HUDEP-2 (cell line): ENCODE measurements around the gene MYOF.
"Not testable (repeated sequence)": the region's sequence is repeated elsewhere in the genome, so short reads cannot be mapped to it uniquely, and the experiment has no call there.

Source experiments
- DNase-seq, 76 experiments: peaks; one replicate each; lab custom pipeline; 2025; ENCODE audit not compliant: unreplicated experiment in 76 of 76; lab: John Stamatoyannopoulos, UW

MYOF gene

DNA sequence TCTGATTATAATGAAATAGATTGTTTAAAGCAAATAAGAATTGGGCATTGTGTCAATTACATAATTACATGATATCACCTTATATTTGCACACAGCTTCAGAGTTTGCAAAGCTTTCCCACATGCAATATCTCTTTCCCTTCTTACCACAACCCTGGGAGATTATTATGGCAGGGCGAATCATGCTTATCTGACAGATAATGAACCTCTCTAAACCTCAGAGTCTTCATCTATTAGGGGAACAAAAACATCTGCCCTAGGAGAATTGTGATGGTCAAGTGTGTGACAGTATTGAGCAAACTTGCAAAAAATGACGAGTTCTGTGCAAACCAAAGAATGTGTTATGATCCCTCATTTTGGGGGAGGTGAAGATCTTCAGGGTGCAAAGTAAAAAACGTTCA is 90.0 kb downstream of the MYOF start:
- no peak for DNase-seq

DNA sequence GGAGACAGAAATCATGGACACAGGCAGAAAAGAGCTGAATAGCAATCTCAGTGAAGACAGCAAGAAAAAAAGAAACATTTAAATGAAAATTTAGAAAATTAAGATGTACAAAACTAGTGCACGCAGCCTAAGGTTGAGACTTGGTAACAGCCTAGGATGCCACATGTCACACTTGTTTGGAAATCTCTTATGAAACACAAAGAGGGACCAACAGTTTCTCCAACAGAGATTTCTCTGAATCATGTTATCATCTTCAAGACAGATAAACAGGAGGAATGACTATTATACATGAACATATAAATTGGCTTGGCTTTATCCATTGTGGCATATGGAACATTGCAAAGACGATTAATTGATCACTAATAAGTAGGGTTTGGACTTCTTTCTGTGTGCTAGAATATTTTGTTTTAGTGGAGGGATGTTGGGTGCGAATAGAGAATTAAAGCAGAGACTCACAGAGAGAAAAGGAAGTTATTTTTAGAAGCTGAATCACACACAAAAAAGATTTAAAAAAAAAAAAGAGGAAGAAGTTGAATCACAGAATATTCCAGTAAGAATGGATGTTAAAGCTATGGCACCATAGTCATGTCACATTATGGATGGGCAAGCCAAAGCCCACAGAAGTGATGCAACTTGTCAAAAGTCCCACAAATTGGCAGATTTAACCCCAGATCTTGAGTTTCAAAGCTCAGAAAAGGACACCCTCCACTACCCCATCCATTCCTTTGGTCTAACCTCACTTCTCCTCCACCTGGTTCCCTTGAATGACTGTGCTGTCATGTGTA is 91.6 kb downstream of the MYOF start:
- no peak for DNase-seq

DNA sequence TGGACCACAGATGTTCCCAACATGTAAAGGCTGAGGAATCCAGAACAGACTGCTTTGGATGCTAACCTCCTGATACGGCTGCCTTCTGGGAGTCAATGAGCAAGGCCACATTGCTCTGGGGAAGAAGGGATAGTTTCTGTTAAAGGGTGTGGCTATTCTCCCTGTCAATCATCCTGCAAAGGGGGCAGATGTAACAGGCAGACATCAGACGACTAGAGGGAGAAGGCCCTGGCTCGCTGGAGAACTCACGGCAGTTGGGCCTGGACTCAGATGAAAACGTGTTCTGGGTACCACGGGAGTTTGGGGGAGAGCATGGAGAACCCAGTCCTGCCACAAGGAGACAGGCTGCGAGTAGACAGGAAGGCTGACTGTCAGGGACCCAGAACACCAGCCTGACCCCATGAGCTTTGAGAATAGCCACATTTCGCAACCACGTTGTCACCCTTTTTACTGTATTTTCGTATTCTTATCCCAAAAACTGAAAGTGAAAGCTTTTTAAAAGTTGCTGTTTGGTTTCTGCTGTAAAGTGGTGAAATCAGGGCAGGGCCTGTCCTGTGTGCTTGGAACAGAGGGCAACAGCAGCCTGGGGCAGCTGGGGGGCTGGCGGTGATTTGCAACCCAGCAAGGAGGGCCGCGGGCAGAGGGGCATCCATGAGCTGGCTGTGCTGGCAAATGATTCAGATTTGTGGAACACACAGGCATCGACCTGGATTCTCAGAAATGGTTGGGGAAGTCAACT is 95.3 kb downstream of the MYOF start:
- no peak for DNase-seq

DNA sequence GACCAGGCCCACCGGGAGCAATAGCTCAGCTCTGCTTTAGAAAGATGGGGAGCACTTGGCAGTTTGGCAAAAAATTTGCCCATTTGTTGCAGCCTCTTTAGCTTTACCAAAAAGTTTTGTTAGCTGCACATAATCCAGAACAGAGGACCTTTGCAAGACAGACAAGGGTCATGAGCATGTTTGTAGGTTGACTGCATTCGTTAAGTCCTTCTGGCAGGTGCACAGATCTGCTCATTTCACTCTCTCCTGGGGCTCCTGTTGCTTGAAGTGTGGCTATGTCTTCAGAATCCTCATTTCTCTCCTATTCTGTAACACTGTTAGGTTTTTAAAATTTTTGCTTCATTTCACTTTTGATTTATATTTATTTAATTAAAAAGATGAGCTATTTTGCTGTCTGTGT is 96.8 kb downstream of the MYOF start:
- DNase-seq, result no peak

DNA sequence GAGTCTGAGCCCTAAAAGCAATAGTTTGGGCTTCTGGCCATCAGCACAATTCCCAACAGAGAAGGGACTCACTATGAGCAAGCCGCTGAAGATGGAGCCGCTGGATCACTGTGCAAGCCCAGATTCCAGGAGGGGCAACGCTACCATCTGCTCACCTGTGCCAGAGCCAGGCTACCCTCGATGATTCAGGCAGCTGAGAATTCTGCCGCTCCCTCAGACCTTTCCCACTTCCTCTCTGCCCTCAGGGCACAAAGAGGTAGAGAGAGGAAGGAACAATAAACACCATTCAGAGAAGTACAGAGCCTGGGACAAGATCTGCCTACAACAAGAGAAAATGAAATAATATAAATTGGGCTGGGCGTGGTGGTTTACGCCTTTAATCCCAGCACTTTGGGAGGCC is 98.1 kb downstream of the MYOF start:
- no peak for DNase-seq

DNA sequence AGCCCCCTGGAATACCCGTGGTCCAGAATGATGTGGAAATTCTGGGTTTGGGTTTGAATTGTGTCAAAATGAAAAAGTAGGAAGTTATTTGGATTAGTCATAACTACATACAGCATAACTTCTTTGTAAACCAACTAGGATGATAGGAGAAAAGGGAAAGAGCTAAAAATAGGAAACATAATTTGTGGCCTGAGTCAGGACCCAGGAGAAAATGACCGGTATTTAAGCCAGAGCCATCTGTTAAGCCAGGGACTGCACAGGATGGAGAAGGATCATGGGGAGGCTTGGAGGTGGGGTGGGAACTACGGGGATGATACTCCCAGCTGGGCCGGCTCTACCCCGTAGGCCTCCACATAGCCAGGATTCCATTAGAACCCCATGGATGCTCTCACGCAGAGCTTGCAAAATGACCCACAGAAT is 98.6 kb downstream of the MYOF start:
- no peak for DNase-seq

DNA sequence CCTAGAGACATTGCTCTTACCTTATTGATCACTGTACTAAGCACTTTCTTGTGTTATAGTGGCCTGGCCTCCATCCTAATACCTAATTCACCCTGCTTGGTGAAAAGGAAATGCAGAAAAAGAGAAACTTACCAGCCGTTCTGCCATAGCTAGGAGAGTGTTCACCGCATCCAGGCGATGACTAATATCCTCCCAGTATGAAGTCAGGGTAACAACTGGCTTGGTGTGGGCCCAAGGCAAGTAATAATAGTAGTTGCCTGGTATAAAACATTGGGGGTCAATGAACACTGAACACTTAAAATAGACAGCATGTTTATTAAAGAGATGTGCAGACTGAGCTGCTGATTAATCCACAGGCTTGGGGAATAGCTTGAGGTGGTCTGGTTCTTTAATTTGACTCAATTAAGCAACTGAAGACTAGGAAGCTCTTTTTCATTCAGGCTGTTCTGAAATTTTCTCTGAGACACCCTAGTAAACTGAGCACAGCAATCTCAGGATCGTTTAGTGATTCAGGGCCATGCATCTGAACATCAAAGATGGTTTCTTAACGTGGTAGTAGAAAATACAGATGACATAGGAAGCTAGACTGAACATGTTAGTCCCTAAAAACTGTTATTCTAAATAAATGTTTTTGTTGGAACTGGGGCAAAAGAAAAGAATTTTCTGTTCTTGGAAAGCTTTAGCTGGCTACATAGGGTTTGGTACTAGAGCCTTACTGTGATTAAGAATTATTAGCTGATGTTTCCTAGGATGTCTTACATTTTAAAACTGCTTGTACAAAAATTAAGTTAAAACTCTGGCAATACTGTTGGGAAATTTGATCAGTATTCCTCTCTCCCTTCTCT is 102.2 kb downstream of the MYOF start:
- no peak for DNase-seq

DNA sequence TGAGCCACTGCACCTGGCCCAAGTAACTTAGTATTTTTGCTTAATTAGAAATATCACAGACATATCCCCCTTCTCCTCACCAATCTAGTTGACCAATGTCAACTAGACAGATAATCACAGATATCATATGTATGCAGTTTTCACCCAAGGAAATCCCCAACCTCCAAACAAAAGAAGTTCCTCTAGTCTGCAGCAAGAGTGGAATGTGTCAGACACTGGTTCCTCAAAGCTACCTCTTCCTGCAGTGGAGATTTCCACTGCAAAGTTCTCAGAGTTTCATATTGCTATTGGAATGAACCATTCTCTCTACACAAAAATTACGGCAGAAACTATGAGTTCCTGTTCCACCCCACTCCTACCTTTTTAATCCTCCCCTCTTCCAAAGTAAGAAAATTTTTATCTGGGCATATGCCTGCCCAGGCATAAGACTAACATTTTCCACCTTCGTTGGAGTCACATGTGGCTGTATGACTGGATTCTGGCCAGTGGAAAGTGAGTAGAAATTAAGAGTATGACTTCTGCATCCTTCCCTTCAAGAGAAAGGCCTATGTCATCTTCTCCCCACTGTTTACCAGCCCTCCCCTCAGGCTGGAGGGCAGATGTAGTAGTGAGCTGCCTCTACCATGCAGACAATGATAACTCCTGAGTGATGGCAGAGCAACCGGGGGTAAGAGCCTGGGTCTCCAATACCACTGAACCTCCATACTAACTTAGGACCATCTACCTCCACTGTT is 103.0 kb downstream of the MYOF start:
- DNase-seq, result no peak

DNA sequence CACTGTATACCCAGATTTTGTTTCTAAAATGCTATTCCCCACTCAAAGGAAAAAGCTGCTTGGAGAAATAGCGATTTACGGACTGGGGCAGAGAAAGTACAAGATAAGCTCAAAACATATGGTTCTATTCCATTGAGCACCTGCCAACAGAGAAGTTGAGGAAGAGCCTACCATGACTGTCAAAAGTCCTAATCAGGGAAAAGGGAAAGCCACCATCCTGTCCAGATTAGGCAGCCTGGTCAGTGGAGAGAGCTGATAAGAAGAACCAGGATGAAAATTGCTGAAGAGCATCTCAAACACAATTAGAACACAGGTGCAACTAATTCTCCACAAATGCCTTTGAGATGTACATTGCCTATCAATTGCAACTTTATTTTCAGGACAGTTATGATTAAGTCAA is 104.1 kb downstream of the MYOF start:
- no peak for DNase-seq

DNA sequence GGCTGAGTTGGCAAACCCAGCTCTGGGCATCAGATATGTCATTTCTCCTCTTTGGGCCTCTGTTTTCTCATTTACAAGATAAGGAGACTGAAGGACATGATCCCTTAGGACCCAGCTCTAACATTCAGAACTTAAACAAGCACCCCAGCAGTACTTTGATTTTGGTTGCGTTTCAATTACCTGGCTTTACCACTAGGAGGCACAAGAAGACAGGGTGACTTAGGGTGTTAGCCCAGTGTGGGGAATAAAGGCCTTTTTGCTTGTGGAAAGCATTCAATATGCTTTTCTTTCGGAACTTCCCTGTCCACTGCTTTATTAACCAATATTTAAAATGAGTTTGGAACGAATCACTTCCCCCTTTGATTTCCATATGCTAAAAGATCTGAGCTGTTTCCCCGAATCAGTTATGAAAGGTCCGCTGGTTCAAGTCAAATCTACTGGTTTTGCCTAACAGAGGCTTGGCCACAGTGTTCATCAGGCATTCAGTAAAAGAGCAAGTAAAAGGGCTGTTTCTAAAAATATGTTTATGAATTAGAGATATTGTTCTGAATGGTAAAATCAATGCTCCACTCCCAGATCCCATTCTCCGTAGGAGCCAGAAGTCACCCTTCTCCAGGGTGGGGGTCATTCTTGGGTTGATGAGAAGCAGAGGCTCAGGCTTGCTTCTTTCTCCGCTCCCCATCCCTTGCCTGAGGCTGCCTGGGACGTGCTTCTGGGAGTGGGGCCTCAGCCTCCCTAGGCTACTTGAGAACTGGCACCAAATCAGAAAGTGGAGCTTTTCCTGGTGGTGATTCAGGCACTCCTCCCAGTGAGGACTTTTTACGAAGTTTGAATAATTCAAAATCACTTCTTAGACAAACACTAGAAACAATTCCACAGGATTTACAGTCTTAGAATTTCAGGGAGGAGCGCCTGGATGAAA is 105.5 kb downstream of the MYOF start:
- peak in 31 of 76 experiments; percentile 1 to 61 (median 34) for DNase-seq

DNA sequence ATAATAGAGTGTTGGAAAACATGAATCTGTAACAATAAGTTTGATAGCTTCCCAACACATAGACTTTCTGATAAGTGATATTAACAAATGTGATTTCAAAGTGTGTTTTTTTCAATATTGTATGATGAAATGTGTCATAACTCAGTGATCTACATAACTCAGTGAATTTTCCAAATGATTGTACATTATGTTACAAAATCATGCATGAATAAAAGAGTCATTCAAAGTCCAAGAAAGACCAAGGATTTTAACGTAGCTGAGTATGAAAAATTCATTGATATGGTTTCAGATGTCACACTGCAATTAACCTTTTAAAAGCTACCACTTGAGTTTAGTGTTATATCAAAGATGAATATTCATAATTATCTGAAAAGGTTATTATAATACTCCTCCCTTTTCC is 111.2 kb downstream of the MYOF start:
- DNase-seq, result no peak

DNA sequence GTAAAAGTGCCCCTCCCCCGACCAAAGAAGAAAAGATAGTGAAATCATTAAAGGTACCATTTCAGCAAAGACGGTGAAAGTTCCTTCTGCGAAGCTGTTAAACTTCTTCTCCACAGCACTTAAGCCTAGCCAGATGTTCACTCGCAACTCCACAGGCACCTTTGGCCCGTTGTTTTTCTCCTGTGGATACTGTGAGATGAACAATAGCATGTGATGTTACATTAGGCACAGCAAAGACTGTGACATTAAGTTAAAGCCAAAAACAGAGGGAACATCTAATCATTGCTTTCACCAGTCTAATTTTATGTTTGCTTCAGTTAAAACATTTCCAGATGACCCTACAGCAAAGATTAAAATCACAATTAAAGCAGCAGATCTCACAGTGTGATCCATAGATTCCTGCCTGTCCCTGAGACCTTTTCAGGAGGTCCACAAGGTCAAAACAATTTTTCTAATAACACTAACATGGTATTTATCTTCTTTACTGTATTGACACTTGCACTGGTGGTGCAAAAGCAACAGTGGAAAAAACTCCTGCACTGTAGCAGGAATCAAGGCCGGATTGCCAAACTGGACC is 112.5 kb downstream of the MYOF start:
- no peak for DNase-seq

DNA sequence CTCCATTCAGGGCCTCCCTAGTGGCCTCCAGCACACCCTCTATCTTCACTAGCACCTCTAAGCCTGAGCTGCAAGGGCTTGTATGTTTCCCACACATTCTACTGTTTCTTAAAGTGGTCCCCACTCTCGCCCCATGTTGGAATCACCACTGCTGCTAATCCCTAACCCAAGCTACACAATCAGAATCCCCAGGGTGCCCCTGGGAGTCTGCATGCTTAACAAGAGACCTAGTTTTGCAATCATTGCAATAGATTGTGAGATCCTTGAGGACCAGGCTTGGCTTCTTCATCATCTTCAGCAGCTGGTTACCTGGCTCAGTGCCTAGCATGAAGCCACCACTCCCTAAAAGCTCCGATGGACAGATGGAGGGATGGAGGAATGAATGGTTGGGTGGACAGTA is 113.9 kb downstream of the MYOF start:
- DNase-seq, result no peak

DNA sequence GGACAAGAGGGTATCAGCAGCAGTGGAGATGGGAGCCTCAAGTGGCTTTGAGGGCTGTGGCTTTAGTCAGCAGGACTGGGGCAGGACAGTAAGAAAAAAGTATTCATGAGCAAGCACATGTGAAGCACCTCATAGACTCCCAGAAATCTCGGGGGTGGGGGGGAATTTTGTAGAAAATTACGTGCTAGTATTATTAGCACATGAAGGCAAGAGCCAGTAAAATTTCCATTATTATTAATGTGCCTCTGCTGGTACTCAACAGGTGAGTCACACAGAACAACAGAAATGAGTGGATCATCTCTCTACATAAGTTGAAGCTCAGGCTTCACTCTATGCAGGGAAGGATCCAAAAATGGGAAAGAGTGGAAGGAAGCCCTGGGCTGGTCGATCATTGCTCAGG is 114.5 kb downstream of the MYOF start:
- no peak for DNase-seq

DNA sequence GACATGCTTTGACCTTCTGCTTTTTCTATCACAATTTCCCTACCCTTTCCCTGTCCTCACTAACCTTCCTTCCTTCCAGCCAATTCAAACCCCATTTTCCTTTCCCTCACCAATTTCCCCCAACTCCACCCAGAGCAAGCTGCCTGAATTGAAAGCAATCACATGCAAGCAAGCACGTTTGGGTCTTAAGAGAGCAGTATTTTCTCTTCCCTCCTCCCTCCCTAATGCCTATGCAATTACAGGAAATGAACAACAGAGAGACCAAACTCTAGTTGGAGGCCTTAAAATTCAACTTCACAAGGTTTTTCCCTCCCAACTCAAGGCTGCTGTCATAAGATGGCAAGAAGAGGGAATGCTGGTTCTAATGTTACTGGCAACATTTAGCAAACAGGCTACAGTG is 117.2 kb downstream of the MYOF start:
- no peak for DNase-seq

DNA sequence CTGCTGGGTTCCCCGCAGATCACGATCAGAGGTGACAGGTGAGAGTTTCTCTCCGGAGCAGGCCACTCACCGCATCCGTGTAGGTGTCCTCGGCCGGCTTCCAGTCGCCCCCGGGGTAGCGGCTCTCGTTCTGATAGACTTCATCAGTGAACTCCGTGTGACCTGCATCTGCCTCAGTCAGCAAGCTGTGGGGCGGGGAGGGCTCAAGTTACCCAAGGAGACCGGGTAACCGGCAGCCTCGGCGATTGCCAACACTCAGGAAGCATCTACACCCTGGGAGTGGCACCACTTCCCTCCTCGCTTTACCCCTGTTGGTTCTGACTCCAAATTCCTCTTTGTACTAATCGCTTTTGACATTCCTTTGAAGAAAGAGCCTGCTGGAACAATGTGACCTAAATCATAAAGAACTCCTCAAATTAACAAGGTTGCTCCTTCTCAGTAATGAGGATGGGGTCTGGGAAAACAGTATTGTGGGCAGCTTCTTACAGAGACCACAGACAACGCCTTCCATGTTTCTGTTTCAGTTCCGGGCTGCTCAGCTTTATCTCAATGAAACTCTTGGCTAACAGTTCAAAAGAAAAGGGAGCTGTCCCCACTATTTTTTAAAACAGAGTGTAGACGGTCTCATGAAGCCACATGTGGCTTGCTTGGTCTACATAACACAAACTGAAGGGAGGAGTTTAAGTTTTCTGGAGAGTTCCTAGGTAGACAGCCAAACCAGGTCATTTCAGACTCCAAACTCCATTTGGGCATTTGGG is 118.1 kb downstream of the MYOF start:
- no peak for DNase-seq

DNA sequence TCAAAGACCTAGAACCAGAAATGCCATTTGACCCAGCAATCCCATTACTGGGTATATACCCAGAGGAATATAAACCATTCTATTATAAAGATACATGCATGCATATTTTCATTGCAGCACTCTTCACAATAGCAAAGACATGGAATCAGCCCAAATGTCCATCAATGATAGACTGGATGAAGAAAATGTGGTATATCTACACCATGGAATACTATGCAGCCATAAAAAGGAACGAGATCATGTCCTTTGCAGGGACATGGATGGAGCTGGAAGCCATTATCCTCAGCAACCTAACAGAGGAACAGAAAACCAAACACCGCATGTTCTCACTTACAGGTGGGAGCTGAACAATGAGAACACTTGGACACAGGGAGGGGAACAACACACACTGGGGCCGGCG is 123.7 kb downstream of the MYOF start:
- DNase-seq, result not testable (repeated sequence)

DNA sequence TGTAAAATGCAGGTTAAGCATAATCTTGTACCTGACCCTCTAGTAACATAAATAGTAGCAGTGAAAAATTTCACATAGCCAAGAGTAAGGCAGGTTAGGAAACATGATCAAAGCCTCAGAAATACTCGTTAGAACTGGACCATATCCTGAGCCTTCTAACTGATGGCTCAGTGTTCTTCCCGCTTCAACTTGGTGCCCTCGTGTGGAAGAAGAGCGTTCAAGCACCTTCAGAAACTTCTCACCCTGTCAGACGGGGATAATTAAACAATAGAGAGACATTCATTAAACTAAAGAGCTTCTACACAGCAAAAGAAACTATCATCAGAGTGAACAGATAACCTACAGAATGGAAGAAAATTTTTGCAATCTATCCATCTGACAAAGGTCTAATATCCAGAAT is 124.5 kb downstream of the MYOF start:
- peak in 13 of 76 experiments; percentile 2 to 37 (median 6) for DNase-seq

DNA sequence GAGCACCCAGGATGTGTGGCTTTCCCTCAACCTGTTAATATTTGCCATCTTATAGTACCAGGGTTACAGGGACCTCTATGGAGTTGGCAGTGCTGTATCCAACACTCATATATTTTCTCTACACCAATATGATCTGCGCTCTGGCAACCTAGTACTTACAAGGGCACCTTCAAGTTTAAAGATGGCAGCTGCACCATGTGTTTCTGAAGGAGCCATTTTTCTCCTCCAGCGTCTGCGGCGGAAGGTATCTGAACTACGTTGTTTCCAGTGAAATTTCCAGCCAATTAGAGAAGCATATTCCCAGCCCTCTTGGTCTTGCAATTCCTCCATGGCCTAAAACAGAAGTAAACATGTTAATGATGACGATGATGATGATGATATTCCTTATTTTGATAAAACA is 125.6 kb downstream of the MYOF start:
- DNase-seq, result no peak
